ENCODE measurements around the gene CCDC60. TPM values are rescaled to one million over a fixed set of nuclear protein-coding genes. Genes with fewer than 3 reads are reported as not detected.

The CCDC60 gene
- total RNA-seq, 2 donors from 2014 or later, result 4.3 to 4.9 TPM

- intact Hi-C loops (cut with DNase I), result no loop called here
- no peaks in the 10 kb centered on the region for H3K4me1 ChIP-seq (replicated peaks)
Measured at GRCh38 chr12:119381471-119382235, 47.1 kb downstream of the CCDC60 start.

GRCh38 chr12:119383206-119383605, 48.7 kb downstream of the CCDC60 start:
- WGBS, result 91% methylated on average over 7 of the region's 7 CpGs
- no peak for DNase-seq (ENCODE audit: low spot score)
- Histone ChIP-seq H3K4me1 (replicated peaks) (no peaks in the 10 kb centered on the region), H3K36me3 (no peaks in the 10 kb centered on the region), H3K27me3 (replicated peaks; ENCODE audit: insufficient read depth) (no peaks in the 10 kb centered on the region), H3K9me3 (no peaks in the 10 kb centered on the region), H3K27ac (no peak overlapping the region), H3K4me3 (no peak overlapping the region)
- TF ChIP-seq, protein P1, sequence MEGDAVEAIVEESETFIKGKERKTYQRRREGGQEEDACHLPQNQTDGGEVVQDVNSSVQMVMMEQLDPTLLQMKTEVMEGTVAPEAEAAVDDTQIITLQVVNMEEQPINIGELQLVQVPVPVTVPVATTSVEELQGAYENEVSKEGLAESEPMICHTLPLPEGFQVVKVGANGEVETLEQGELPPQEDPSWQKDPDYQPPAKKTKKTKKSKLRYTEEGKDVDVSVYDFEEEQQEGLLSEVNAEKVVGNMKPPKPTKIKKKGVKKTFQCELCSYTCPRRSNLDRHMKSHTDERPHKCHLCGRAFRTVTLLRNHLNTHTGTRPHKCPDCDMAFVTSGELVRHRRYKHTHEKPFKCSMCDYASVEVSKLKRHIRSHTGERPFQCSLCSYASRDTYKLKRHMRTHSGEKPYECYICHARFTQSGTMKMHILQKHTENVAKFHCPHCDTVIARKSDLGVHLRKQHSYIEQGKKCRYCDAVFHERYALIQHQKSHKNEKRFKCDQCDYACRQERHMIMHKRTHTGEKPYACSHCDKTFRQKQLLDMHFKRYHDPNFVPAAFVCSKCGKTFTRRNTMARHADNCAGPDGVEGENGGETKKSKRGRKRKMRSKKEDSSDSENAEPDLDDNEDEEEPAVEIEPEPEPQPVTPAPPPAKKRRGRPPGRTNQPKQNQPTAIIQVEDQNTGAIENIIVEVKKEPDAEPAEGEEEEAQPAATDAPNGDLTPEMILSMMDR (IDR thresholded peaks at IDR 0.05), result no peak
- TF ChIP-seq POLR2AphosphoS5 (IDR thresholded peaks at IDR 0.05) (no peak), POLR2A (IDR thresholded peaks at IDR 0.05) (no peak)
- intact Hi-C loops (cut with DNase I), result no loop called here

More at GRCh38 chr12:119381471-119382235, 47.1 kb downstream of the CCDC60 start:
- no peaks in the 10 kb centered on the region for H3K27me3 ChIP-seq (replicated peaks; ENCODE audit: insufficient read depth)
- no peak for DNase-seq (ENCODE audit: low spot score)
- WGBS, result 82% methylated on average over 5 of the region's 5 CpGs
- no peak overlapping the region for H3K4me3 ChIP-seq
- TF ChIP-seq POLR2A (IDR thresholded peaks at IDR 0.05), result no peak
- H3K27ac ChIP-seq, result no peak overlapping the region
- H3K36me3 ChIP-seq, result no peaks in the 10 kb centered on the region
- no peaks in the 10 kb centered on the region for H3K9me3 ChIP-seq

DNA sequence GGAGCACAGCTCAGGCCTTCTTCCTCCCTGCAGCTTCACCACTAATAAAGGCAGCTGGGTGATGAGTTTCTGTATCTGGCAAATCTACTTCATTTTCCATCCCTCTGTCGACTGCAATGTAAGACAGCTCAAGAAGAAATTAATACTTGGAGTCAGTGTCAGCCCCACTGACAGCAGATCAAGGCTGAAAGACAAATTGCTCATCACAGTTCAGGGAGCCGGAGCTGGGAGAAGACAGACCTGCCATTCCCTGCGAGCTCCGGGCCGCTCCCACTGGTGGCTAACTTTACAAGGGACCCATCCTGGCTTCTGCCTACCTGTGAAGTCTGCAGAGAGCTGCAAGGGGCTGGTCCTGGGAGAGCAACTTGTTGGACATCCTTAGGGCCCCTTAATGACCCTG, 49.8 kb downstream of the CCDC60 start:
- Histone ChIP-seq H3K36me3 (no peaks in the 10 kb centered on the region), H3K27me3 (replicated peaks; ENCODE audit: insufficient read depth) (no peaks in the 10 kb centered on the region), H3K4me1 (replicated peaks) (no peaks in the 10 kb centered on the region), H3K4me3 (no peak overlapping the region), H3K27ac (no peak overlapping the region), H3K9me3 (no peaks in the 10 kb centered on the region)
- DNase-seq (ENCODE audit: low spot score), result no peak
- intact Hi-C loops (cut with DNase I), result no loop called here
- 96% methylated on average over 5 of the region's 5 CpGs for WGBS
- TF ChIP-seq POLR2A (IDR thresholded peaks at IDR 0.05) (no peak), POLR2AphosphoS5 (IDR thresholded peaks at IDR 0.05) (no peak)
- TF ChIP-seq, protein P1 (IDR thresholded peaks at IDR 0.05), result no peak

GRCh38 chr12:119385659-119386058, 51.1 kb downstream of the CCDC60 start:
- no peaks in the 10 kb centered on the region for H3K9me3 ChIP-seq
- no peak overlapping the region for H3K4me3 ChIP-seq
- no peaks in the 10 kb centered on the region for H3K27me3 ChIP-seq (replicated peaks; ENCODE audit: insufficient read depth)
- no peak overlapping the region for H3K27ac ChIP-seq
- intact Hi-C loops (cut with DNase I), result no loop called here
- TF ChIP-seq, protein P1 (IDR thresholded peaks at IDR 0.05), result no peak
- TF ChIP-seq POLR2AphosphoS5 (IDR thresholded peaks at IDR 0.05), result no peak
- TF ChIP-seq POLR2A (IDR thresholded peaks at IDR 0.05), result no peak
- DNase-seq (ENCODE audit: low spot score), result no peak
- 61% methylated on average over 3 of the region's 3 CpGs for WGBS
- no peaks in the 10 kb centered on the region for H3K4me1 ChIP-seq (replicated peaks)
- no peaks in the 10 kb centered on the region for H3K36me3 ChIP-seq

DNA sequence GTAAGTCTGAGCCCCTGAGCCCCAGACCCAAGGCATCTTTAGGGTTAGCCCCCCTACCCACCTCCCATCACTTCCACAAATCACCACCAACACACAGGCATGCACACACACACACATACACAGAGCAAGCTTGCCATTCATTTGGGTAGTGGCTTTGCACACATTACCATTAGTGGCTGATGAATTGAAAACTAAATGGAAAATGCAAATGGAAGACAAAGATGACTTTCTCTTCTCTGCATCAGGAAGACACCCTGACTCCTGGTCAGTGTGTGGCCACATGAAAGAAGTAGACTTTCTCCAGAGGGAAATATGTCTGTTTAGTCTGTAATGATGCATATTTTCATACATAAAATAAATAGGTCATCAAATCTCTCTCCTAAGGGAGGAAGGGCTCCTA, 55.2 kb downstream of the CCDC60 start:
- TF ChIP-seq, protein P1 (IDR thresholded peaks at IDR 0.05), result no peak
- TF ChIP-seq POLR2AphosphoS5 (IDR thresholded peaks at IDR 0.05) (no peak), POLR2A (IDR thresholded peaks at IDR 0.05) (no peak)
- Histone ChIP-seq H3K9me3 (no peaks in the 10 kb centered on the region), H3K36me3 (no peaks in the 10 kb centered on the region), H3K27me3 (replicated peaks; ENCODE audit: insufficient read depth) (no peaks in the 10 kb centered on the region), H3K4me1 (replicated peaks) (no peaks in the 10 kb centered on the region), H3K27ac (no peak overlapping the region), H3K4me3 (no peak overlapping the region)
- intact Hi-C loops (cut with DNase I), result no loop called here
- DNase-seq (ENCODE audit: low spot score), result no peak

All from prostate gland (tissue), 2 donors.